ENCODE data around the gene MCEE.
"Not testable (repeated sequence)": the region's sequence is repeated elsewhere in the genome, so short reads cannot be mapped to it uniquely, and the experiment has no call there.

Gene MCEE

GRCh38 chr2:71130152-71130904 is at the start of gene MCEE, which contains the start of gene MPHOSPH10:
MCEE (minus strand) TSS chr2:71130229; CDS start chr2:71130219, 10 bp downstream.
MPHOSPH10 (plus strand) TSS chr2:71130634; CDS start chr2:71130666, 32 bp downstream.
- peak; percentile 95 for DNase-seq

- DNase-seq = not testable (repeated sequence)
Measured at GRCh38 chr2:71178836-71179235, 48.8 kb upstream of the MCEE start.

GRCh38 chr2:71174207-71174606 is 44.2 kb upstream of the MCEE start:
- no peak for DNase-seq

- DNase-seq = no peak
Measured at GRCh38 chr2:71173096-71173495, 43.1 kb upstream of the MCEE start.

GRCh38 chr2:71166812-71167211 is 36.8 kb upstream of the MCEE start:
- DNase-seq = no peak

GRCh38 chr2:71157124-71157793 is 27.2 kb upstream of the MCEE start:
- DNase-seq = peak; percentile 83

- no peak for DNase-seq
Measured at GRCh38 chr2:71156573-71156972, 26.5 kb upstream of the MCEE start.

- DNase-seq = no peak
Measured at GRCh38 chr2:71155846-71156245, 25.8 kb upstream of the MCEE start.

GRCh38 chr2:71154798-71155197 is 24.8 kb upstream of the MCEE start:
- DNase-seq = no peak

GRCh38 chr2:71154279-71154678 is 24.2 kb upstream of the MCEE start:
- no peak for DNase-seq

- DNase-seq = no peak
Measured at GRCh38 chr2:71153585-71154224, 23.7 kb upstream of the MCEE start.

- DNase-seq = no peak
Measured at GRCh38 chr2:71151620-71152019, 21.6 kb upstream of the MCEE start.

- no peak for DNase-seq
Measured at GRCh38 chr2:71150082-71150816, 20.2 kb upstream of the MCEE start.

GRCh38 chr2:71148506-71149063 is 18.6 kb upstream of the MCEE start:
- DNase-seq = no peak

GRCh38 chr2:71143782-71144181 is 13.8 kb upstream of the MCEE start:
- no peak for DNase-seq

- DNase-seq = no peak
Measured at GRCh38 chr2:71136174-71136573, 6.1 kb upstream of the MCEE start.

- no peak for DNase-seq
Measured at GRCh38 chr2:71133603-71134002, 3.6 kb upstream of the MCEE start.

GRCh38 chr2:71131387-71132166 is 1.5 kb upstream of the MCEE start:
- DNase-seq = not testable (repeated sequence)

- DNase-seq = no peak
Measured at GRCh38 chr2:71130905-71131244, 846 bp upstream of the MCEE start.

GRCh38 chr2:71129902-71130151 is 202 bp downstream of the MCEE start:
- DNase-seq = no peak

GRCh38 chr2:71129114-71129901 is 721 bp downstream of the MCEE start:
- no peak for DNase-seq

- DNase-seq = no peak
Measured at GRCh38 chr2:71126957-71127356, 3.1 kb downstream of the MCEE start.

Data from activated effector memory CD4-positive, alpha-beta T cell treated with anti-CD3 and anti-CD28 coated beads, Interleukin-2, amount 50 U/mL, for 16 hours (primary cell).